ENCODE results near the gene GATA3.

- TF ChIP-seq POLR2A (IDR thresholded peaks at IDR 0.05): no peak
- no peak for TF ChIP-seq CTCF (IDR thresholded peaks at IDR 0.05)
These were observed 12.3 kb downstream of the GATA3 start for GRCh38 chr10:8066797-8067196.
